Gastroesophageal sphincter (tissue), 4 donors: Measurements from ENCODE around the gene GSPT1. TPM values are rescaled to one million over a fixed set of nuclear protein-coding genes. Genes with fewer than 3 reads are reported as not detected.

Experiments
- ATAC-seq: fragments of 150-250 bp; one replicate; pipeline ENCODE4 v1.9.1; 2016; ENCODE audit warnings: mild to moderate bottlenecking, moderate library complexity
- H3K27ac ChIP-seq, 4 donors: fragments of 200-600 bp; sonication (generic) in 3 of 4; 1 replicate in 3 of 4; 2 replicates in 1 of 4; pipeline ENCODE4 v1.5.1; 2016 to 2019
- H3K27me3 ChIP-seq: fragments of 200-600 bp; sonication (generic); one replicate; pipeline ENCODE4 v1.5.1; 2019
- H3K36me3 ChIP-seq, 2 donors: fragments of 200-600 bp; sonication (generic); one replicate each; pipeline ENCODE4 v1.5.1; 2019; ENCODE audit warnings: control low read depth in 1 of 2
- H3K4me1 ChIP-seq, 3 donors: fragments of 200-600 bp; sonication (generic); 1 replicate in 2 of 3; 2 replicates in 1 of 3; pipeline ENCODE4 v1.5.1; 2016 to 2019; ENCODE audit warnings: control low read depth in 2 of 3
- H3K4me3 ChIP-seq, 2 donors: fragments of 200-600 bp; sonication (generic); one replicate each; pipeline ENCODE4 v1.5.1; 2019; ENCODE audit warnings: mild to moderate bottlenecking in 1 of 2, moderate library complexity in 1 of 2
- H3K9me3 ChIP-seq, 3 donors: fragments of 200-600 bp; sonication (generic); one replicate each; pipeline ENCODE4 v1.5.1; 2017 to 2019; ENCODE audit warnings: control low read depth in 2 of 3
- EP300 ChIP-seq: sonication (generic); formaldehyde crosslinking; IDR thresholded peaks from one replicate; pipeline ENCODE4 v1.6.1; 2017; ENCODE audit warnings: antibody characterized with exemption, mild to moderate bottlenecking
- POLR2A ChIP-seq, 2 donors: fragments of 450-650 bp; IDR thresholded peaks; one replicate each; pipeline ENCODE4 v1.6.1; 2017; ENCODE audit warnings: antibody characterized with exemption in 2 of 2, mild to moderate bottlenecking in 2 of 2, moderate library complexity in 1 of 2
- POLR2AphosphoS5 ChIP-seq: sonication (generic); formaldehyde crosslinking; IDR thresholded peaks from one replicate; pipeline ENCODE4 v1.6.1; 2017; ENCODE audit warnings: antibody characterized with exemption
- WGBS, 2 donors: methylation state at CpG; one replicate each; pipeline ENCODE4 v1.1.5; 2018; ENCODE audit warnings: low coverage in 1 of 2; 5-methylcytosine and 5-hydroxymethylcytosine counted together
- total RNA-seq, 4 donors: library from RNA; depleted of rRNA; stranded (reverse); fragments of >200 nt; gene quantifications; one replicate each; pipeline ENCODE4 v1.1.0, GENCODE V29; 2016
- TF ChIP-seq, protein P1 (sequence below), 4 experiments: fragments of 200-600 bp in 2 of 4; fragments of 450-650 bp in 2 of 4; sonication (generic) in 1 of 4; IDR thresholded peaks; one replicate each; pipeline ENCODE4 v1.5.1; 2017 to 2019; ENCODE audit warnings: antibody characterized with exemption in 4 of 4, mild to moderate bottlenecking in 2 of 4, moderate library complexity in 2 of 4

GSPT1 gene
- total RNA-seq, 4 donors from 2014 or later: 55.3 to 86.2 (median 72.6) TPM

DNA sequence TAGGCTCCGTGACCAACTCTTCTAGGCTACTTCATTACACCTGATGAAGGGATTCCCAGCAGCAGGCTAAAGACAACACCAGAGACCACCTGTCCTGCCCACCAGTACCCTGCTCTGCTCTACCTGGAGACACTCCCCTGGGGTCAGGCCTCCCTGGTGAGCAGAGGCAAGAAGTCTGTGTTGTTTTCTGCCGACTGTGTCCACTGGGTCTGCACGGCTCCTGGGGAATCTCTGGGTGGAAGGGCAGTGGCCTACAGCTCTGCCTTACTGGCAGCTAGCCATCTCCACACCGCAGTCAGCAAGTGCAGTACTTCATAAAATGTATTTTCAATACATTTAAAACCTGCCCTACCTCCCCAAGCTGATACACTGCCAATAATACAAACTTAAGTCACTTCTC lies 71.3 kb downstream of the GSPT1 start:
- Histone ChIP-seq H3K27me3 (no peaks in the 10 kb centered on the region), H3K4me3 (no peak overlapping the region), H3K36me3 (peaks cover 0 to 100% of the 10 kb centered on the region in 2 donors), H3K9me3 (no peaks in the 10 kb centered on the region), H3K4me1 (peaks cover 0 to 18% (median 0%) of the 10 kb centered on the region in 3 donors), H3K27ac (no peak overlapping the region)
- TF ChIP-seq EP300 (no peak), POLR2AphosphoS5 (no peak), POLR2A (IDR thresholded peaks at IDR 0.05) (no peak)
- TF ChIP-seq, protein P1, sequence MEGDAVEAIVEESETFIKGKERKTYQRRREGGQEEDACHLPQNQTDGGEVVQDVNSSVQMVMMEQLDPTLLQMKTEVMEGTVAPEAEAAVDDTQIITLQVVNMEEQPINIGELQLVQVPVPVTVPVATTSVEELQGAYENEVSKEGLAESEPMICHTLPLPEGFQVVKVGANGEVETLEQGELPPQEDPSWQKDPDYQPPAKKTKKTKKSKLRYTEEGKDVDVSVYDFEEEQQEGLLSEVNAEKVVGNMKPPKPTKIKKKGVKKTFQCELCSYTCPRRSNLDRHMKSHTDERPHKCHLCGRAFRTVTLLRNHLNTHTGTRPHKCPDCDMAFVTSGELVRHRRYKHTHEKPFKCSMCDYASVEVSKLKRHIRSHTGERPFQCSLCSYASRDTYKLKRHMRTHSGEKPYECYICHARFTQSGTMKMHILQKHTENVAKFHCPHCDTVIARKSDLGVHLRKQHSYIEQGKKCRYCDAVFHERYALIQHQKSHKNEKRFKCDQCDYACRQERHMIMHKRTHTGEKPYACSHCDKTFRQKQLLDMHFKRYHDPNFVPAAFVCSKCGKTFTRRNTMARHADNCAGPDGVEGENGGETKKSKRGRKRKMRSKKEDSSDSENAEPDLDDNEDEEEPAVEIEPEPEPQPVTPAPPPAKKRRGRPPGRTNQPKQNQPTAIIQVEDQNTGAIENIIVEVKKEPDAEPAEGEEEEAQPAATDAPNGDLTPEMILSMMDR (IDR thresholded peaks at IDR 0.05): no peak
- 80 to 100% methylated on average over 1 of the region's 4 CpGs for WGBS, 2 donors
- no peak for ATAC-seq

DNA sequence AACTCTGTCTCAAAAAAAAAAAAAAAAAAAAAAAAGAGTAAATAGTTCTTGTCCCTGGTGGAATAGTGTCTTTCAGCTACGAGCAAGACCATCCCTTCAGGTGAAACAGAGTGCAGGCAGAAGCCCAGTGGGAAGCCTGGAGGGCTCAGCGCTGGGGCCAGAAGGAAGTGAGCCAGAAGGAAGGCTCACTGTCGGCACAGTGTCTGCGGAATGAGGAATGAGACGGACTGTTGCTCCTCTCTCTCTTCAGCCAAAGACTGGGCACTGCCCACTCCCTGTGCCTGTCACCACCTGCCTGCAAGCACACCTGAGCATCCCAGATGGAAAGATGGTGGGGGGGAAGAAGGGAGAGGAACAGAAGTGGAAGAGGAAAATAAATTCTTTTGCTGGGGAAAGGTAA lies 71.9 kb downstream of the GSPT1 start:
- no peak for TF ChIP-seq EP300
- TF ChIP-seq POLR2A (IDR thresholded peaks at IDR 0.05): no peak
- TF ChIP-seq, protein P1 (IDR thresholded peaks at IDR 0.05): no peak
- TF ChIP-seq POLR2AphosphoS5: no peak
- Histone ChIP-seq H3K27me3 (no peaks in the 10 kb centered on the region), H3K4me1 (peaks cover 0 to 11% (median 0%) of the 10 kb centered on the region in 3 donors), H3K4me3 (no peak overlapping the region), H3K36me3 (peaks cover 0 to 100% of the 10 kb centered on the region in 2 donors), H3K27ac (no peak overlapping the region), H3K9me3 (no peaks in the 10 kb centered on the region)
- 80 to 84% methylated on average over 2 to 4 of the region's 5 CpGs for WGBS, 2 donors
- no peak for ATAC-seq

DNA sequence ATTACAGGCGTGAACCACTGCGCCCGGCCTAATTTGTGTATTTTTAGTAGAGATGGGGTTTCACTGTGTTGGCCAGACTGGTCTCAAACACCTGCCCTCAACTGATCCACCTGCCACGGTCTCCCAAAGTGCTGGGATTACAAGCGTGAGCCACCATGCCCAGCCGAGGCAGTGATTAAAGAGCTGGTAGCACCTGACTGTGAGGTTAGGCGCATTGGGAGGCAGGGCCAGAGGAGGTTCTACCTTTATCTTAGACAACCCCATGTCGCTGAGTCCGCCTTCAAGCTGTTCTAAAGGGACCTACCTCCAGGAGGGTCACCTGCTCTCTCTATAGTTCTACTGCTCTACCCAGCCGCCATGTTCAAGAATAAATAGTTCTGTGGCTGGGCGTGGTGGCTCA lies 72.5 kb downstream of the GSPT1 start:
- peaks cover 0 to 100% of the 10 kb centered on the region in 2 donors for H3K36me3 ChIP-seq

DNA sequence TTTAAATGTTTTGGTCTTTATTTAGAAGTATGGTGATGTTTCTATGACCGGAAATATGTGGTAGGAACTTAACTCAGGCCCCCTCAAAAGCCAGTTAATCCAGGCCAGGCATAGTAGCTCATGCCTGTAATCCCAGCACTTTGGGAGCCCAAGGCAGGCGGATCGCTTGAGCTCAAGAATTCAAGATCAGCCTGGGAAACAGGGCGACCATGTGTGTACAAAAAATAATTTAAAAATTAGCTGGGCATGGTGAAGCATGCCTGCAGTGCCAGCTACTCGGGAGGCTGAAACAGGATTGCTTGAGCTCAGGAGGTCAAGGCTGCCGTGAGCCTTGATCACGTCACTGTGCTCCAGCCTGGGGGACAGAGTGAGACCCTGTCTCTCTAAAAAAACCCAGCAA lies 74.7 kb downstream of the GSPT1 start:
- WGBS, 2 donors: 89 to 93% methylated on average over 3 to 5 of the region's 7 CpGs
- ATAC-seq: no peak
- TF ChIP-seq EP300 (no peak), POLR2A (IDR thresholded peaks at IDR 0.05) (no peak), POLR2AphosphoS5 (no peak)
- H3K4me1 ChIP-seq: no peaks in the 10 kb centered on the region
- no peak overlapping the region for H3K4me3 ChIP-seq
- peaks cover 0 to 100% of the 10 kb centered on the region in 2 donors for H3K36me3 ChIP-seq
- H3K27ac ChIP-seq: no peak overlapping the region
- H3K9me3 ChIP-seq: no peaks in the 10 kb centered on the region
- H3K27me3 ChIP-seq: no peaks in the 10 kb centered on the region

More for the DNA sequence above, 72.5 kb downstream of the GSPT1 start:
- Histone ChIP-seq H3K4me1 (peaks cover 0 to 5% (median 0%) of the 10 kb centered on the region in 3 donors), H3K4me3 (no peak overlapping the region), H3K9me3 (no peaks in the 10 kb centered on the region), H3K27me3 (no peaks in the 10 kb centered on the region), H3K27ac (no peak overlapping the region)
- ATAC-seq: no peak
- no peak for TF ChIP-seq POLR2AphosphoS5
- no peak for TF ChIP-seq EP300
- no peak for TF ChIP-seq POLR2A (IDR thresholded peaks at IDR 0.05)
- TF ChIP-seq, protein P1 (IDR thresholded peaks at IDR 0.05): no peak
- 80% methylated on average over 1 of the region's 11 CpGs; no CpG with 5 or more reads in 1 of the 2 donors for WGBS, 2 donors

DNA sequence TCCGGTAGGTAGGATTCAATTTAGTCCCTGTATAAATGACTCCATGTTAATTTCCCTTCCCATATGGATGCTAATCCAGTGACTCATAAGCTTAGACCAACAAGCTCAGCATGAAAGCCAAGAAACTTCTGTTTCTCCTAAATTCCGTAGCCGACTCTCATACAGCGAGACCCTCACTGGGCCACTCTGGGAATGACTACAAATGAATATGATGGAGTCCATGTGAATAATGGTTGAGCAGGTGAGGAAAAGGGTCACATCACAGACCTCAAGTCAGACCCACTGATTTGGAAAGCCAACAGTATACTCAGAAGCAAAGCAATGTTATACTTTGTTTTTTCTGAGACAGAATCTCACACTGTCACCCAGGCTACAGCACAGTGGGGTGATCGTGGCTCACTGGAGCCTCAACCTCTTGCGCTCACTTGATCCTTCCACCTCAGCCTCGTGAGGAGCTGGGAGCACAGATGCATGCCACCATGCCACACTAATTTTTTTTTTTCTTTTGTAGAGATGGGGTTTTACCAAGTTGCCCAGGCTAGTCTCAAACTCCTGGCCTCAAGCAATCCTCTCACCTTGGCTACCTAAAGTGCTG lies 79.0 kb downstream of the GSPT1 start:
- H3K9me3 ChIP-seq: no peaks in the 10 kb centered on the region
- no peak for ATAC-seq
- H3K27me3 ChIP-seq: no peaks in the 10 kb centered on the region
- H3K4me1 ChIP-seq: no peaks in the 10 kb centered on the region
- 77% methylated on average over 4 to 7 of the region's 7 CpGs for WGBS, 2 donors
- peaks cover 0 to 60% of the 10 kb centered on the region in 2 donors for H3K36me3 ChIP-seq
- TF ChIP-seq POLR2AphosphoS5 (no peak), POLR2A (IDR thresholded peaks at IDR 0.05) (no peak), EP300 (no peak)
- TF ChIP-seq, protein P1 (IDR thresholded peaks at IDR 0.05): no peak
- no peak overlapping the region for H3K27ac ChIP-seq
- H3K4me3 ChIP-seq: no peak overlapping the region
